ENCODE measurements around the gene HIP1R.
A peak's percentile ranks its signal among the peaks of the same experiment; 100 is the strongest.

The HIP1R gene

GRCh38 chr12:122825773-122826724, 9.2 kb upstream of the HIP1R start:
- DNase-seq (ENCODE audit: low read depth) = peak; percentile 35
- TF ChIP-seq, protein P1, sequence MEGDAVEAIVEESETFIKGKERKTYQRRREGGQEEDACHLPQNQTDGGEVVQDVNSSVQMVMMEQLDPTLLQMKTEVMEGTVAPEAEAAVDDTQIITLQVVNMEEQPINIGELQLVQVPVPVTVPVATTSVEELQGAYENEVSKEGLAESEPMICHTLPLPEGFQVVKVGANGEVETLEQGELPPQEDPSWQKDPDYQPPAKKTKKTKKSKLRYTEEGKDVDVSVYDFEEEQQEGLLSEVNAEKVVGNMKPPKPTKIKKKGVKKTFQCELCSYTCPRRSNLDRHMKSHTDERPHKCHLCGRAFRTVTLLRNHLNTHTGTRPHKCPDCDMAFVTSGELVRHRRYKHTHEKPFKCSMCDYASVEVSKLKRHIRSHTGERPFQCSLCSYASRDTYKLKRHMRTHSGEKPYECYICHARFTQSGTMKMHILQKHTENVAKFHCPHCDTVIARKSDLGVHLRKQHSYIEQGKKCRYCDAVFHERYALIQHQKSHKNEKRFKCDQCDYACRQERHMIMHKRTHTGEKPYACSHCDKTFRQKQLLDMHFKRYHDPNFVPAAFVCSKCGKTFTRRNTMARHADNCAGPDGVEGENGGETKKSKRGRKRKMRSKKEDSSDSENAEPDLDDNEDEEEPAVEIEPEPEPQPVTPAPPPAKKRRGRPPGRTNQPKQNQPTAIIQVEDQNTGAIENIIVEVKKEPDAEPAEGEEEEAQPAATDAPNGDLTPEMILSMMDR (IDR thresholded peaks at IDR 0.05; ENCODE audit: low read depth, low read length) = no peak
- TF ChIP-seq MYC (IDR thresholded peaks at IDR 0.05; ENCODE audit: low read depth, low read length) (no peak), POLR2A (IDR thresholded peaks at IDR 0.05; ENCODE audit: extremely low read depth, insufficient read length) (no peak)
- TF ChIP-seq, protein P2, sequence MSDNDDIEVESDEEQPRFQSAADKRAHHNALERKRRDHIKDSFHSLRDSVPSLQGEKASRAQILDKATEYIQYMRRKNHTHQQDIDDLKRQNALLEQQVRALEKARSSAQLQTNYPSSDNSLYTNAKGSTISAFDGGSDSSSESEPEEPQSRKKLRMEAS (IDR thresholded peaks at IDR 0.05; ENCODE audit: low read depth, low read length) = no peak
- H3K4me3 ChIP-seq (ENCODE audit: low read depth, low read length) = peak overlapping the region; percentile 25

DNA sequence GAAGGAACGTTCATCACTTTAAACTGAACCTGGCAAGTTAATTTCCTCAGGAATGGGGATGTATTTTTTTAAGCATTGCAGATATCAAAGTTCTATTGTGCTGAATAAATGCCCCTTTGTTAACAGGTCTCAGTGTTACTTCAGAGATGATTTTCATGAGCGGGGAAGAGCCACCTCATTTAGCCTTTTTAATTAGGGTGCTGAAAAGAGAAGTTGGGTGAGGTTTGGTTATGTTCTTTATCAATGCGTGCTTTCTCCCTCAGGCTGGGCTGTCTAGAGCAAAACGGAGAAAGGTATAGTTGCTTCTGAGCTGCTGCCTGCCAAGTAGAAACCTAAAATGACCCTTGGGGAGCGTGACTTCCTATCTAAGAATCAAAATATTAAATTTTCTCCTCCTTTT, 8.0 kb upstream of the HIP1R start:
- no peak overlapping the region for H3K4me3 ChIP-seq (ENCODE audit: low read depth, low read length)
- DNase-seq (ENCODE audit: low read depth) = peak; percentile 42
- TF ChIP-seq, protein P2 (IDR thresholded peaks at IDR 0.05; ENCODE audit: low read depth, low read length) = no peak
- no peak for TF ChIP-seq MYC (IDR thresholded peaks at IDR 0.05; ENCODE audit: low read depth, low read length)
- TF ChIP-seq POLR2A (IDR thresholded peaks at IDR 0.05; ENCODE audit: extremely low read depth, insufficient read length) = no peak
- TF ChIP-seq, protein P1 (IDR thresholded peaks at IDR 0.05; ENCODE audit: low read depth, low read length) = no peak

DNA sequence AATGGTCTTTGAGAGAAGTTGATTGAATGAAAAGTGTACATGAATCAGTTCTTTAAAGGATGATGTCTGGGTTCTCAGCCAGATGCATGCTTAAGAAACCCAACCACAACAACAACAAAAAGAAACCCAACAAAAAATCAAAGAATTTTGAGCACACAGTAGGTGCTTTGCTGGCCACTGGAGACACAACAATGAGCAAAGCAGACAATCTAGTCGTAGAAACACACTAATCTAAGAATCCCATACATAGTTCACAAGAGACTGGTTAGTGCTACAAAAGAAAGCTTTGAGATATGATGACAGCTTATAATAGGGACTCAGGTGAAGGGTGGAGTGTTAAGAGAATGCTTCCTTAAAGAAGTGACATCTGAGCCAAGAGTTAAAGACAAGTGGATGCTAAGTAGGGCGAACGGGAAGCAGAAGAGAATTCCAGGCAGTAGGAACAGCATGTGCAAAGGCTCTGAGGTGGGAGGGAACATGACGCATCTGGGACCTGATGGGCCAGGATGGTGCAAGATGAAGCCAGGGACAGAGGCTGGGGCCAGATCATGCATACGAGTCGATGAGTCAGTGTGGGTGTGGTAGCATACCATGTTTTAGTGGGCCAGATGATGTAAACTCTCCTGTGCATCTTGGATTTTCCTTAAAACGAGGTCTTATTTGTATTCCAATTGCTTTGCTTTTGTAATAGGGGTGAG, 4.6 kb upstream of the HIP1R start:
- H3K4me3 ChIP-seq (ENCODE audit: low read depth, low read length) = no peak overlapping the region
- TF ChIP-seq, protein P2 (IDR thresholded peaks at IDR 0.05; ENCODE audit: low read depth, low read length) = no peak
- TF ChIP-seq, protein P1 (IDR thresholded peaks at IDR 0.05; ENCODE audit: low read depth, low read length) = no peak
- TF ChIP-seq MYC (IDR thresholded peaks at IDR 0.05; ENCODE audit: low read depth, low read length) (no peak), POLR2A (IDR thresholded peaks at IDR 0.05; ENCODE audit: extremely low read depth, insufficient read length) (no peak)
- DNase-seq (ENCODE audit: low read depth) = peak; percentile 73

- TF ChIP-seq, protein P1 (IDR thresholded peaks at IDR 0.05; ENCODE audit: low read depth, low read length) = no peak
- TF ChIP-seq, protein P2 (IDR thresholded peaks at IDR 0.05; ENCODE audit: low read depth, low read length) = no peak
- TF ChIP-seq MYC (IDR thresholded peaks at IDR 0.05; ENCODE audit: low read depth, low read length) (no peak), POLR2A (IDR thresholded peaks at IDR 0.05; ENCODE audit: extremely low read depth, insufficient read length) (no peak)
- H3K4me3 ChIP-seq (ENCODE audit: low read depth, low read length) = no peak overlapping the region
- DNase-seq (ENCODE audit: low read depth) = peak; percentile 36
These were observed 945 bp upstream of the HIP1R start for GRCh38 chr12:122834104-122834920.

DNA sequence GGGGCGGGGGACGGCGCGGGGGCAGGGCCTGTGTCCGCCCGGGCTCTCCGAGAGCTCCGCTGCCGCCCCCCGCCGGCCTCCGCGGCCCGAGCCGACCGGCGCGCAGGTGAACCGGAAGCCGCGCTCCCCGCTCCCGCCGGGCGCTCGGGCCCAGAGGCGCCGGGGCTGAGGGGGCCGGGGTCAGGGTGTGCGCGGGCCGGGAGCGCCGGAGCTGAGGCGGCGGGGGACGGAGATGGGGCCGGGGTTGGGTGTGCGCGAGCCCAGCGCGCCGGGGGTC, 431 bp downstream of the HIP1R start:
- peak overlapping the region; percentile 58 for H3K4me3 ChIP-seq (ENCODE audit: low read depth, low read length)
- TF ChIP-seq, protein P1 (IDR thresholded peaks at IDR 0.05; ENCODE audit: low read depth, low read length) = no peak
- no peak for TF ChIP-seq MYC (IDR thresholded peaks at IDR 0.05; ENCODE audit: low read depth, low read length)
- TF ChIP-seq, protein P2 (IDR thresholded peaks at IDR 0.05; ENCODE audit: low read depth, low read length) = no peak
- no peak for TF ChIP-seq POLR2A (IDR thresholded peaks at IDR 0.05; ENCODE audit: extremely low read depth, insufficient read length)
- DNase-seq (ENCODE audit: low read depth) = peak; percentile 41
